ENCODE data around the gene GRID2.
A peak's percentile ranks its signal among the peaks of the same experiment; 100 is the strongest.

Gene GRID2

GRCh38 chr4:92303621-92304027 is at the start of gene GRID2:
Gene GRID2 (plus strand): TSS chr4:92303966.
- DNase-seq (ENCODE audit: low read depth): peak; percentile 33
- no peak within 1 kb of the TSS for H3K4me3 ChIP-seq (ENCODE audit: low read length)
- TF ChIP-seq, protein P1, sequence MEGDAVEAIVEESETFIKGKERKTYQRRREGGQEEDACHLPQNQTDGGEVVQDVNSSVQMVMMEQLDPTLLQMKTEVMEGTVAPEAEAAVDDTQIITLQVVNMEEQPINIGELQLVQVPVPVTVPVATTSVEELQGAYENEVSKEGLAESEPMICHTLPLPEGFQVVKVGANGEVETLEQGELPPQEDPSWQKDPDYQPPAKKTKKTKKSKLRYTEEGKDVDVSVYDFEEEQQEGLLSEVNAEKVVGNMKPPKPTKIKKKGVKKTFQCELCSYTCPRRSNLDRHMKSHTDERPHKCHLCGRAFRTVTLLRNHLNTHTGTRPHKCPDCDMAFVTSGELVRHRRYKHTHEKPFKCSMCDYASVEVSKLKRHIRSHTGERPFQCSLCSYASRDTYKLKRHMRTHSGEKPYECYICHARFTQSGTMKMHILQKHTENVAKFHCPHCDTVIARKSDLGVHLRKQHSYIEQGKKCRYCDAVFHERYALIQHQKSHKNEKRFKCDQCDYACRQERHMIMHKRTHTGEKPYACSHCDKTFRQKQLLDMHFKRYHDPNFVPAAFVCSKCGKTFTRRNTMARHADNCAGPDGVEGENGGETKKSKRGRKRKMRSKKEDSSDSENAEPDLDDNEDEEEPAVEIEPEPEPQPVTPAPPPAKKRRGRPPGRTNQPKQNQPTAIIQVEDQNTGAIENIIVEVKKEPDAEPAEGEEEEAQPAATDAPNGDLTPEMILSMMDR (IDR thresholded peaks at IDR 0.05; ENCODE audit: insufficient read depth, low read depth, low read length, missing control alignments): no peak

DNA sequence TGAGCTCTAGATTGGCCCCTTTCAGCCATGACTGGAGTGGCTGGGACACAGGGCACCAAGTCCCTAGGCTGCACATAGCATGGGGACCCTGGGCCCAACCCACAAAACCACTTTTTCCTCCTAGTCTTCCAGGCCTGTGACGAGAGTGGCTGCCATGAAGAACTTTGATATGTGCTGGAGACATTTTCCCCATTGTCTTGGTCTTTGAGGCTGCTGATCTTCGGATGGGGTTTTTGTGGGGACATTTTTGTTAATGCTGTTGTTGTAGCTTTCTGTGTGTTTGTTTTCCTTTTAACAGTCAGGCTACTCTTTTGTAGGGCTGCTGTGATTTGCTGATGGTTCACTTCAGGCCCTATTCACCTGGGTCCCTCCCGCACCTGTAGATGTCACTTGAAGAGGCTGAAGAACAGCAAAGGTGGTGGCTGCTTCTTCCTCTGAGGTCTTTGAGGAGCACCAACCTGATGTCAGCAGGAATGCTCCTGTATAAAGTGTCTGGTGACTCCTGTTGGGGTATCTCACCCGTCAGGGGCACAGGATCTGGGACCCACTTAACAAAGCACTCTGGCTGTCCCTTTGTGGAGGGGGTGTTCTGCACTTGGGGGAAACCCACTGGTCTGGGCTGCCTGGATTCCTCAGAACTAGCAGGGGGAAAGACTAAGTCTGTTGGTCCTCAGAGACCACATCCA is 49.6 kb upstream of the GRID2 start:
- TF ChIP-seq, protein P1 (IDR thresholded peaks at IDR 0.05; ENCODE audit: insufficient read depth, low read depth, low read length, missing control alignments): no peak
- no peak for DNase-seq (ENCODE audit: low read depth)
- H3K4me3 ChIP-seq (ENCODE audit: low read length): no peak overlapping the region

DNA sequence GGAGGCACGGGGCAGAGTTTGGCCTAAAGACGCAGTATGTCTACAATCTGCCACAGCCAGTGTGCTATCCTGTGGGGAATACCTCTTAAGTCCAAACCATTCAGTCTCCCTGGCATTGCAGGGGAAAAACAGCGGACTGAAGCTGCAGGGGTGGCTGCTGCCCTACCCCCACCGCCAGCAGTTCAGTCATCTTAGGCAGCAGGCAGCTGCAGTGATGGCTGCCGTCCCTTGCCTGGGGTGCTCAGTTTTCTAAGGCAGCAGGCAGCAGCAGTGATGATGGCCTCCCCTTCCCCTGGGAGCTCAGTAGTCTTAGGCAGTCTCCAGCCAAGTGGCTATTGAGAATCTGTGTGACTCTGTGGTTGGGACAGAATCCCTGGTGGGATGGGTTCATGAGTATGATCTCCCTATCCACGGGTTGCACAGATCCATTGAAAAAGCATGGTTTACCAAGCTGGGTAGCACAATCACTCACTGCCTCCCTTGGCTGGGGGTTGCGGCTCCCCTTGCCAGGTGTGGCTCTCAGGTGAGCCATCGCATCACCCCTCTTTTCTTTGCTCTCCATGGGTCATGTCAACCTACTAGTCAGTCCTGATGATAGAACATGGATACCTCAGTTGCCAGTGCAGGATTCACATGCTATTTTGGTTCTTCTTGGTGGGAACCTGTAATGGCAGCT is 48.9 kb upstream of the GRID2 start:
- no peak overlapping the region for H3K4me3 ChIP-seq (ENCODE audit: low read length)
- TF ChIP-seq, protein P1 (IDR thresholded peaks at IDR 0.05; ENCODE audit: insufficient read depth, low read depth, low read length, missing control alignments): no peak
- DNase-seq (ENCODE audit: low read depth): no peak

- TF ChIP-seq, protein P1 (IDR thresholded peaks at IDR 0.05; ENCODE audit: insufficient read depth, low read depth, low read length, missing control alignments): no peak
- no peak overlapping the region for H3K4me3 ChIP-seq (ENCODE audit: low read length)
- no peak for DNase-seq (ENCODE audit: low read depth)
These were observed 47.9 kb upstream of the GRID2 start for GRCh38 chr4:92255920-92256244.

DNA sequence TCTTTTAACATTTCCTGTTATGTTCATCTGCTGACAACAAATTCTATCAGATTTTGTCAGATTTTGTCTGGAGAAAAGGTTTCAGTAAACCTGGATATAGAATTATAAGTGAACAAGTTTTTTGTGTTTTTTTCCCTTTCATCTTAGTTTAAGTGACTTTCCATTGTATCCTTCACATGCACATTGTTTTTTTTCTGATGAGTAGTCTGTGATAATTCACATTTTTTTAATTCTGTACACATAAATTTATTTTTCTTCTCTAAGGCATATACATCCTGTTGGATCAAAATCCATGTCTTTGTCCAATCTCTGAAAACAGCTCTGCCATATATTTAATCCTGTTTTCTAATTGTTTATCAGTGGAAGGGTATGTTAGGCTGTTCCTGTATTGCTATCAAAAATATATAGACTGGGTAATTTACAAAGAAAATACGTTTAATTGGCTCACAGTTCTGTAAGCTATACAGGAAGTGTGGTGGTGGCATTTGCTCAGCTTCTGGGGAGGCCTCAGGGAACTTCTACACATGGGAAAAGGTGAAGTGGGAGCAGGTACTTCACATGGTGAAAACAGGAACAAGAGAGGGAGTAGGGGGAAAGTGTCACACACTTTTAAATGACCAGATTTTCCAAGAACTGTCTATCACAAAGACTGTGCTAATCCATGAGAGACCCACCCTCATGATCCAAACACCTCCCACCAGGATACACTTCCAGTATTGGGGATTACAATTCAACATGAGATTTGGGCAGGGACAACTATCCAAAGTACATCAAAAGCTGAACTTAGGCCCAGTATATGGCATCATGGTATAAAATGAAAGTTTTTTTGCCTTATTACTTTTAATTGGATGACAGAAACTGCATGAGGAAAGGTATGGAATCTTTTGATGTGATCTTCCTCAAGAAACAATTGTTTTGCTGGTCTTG is 45.6 kb upstream of the GRID2 start:
- H3K4me3 ChIP-seq (ENCODE audit: low read length): no peak overlapping the region
- TF ChIP-seq, protein P1 (IDR thresholded peaks at IDR 0.05; ENCODE audit: insufficient read depth, low read depth, low read length, missing control alignments): no peak
- no peak for DNase-seq (ENCODE audit: low read depth)

DNA sequence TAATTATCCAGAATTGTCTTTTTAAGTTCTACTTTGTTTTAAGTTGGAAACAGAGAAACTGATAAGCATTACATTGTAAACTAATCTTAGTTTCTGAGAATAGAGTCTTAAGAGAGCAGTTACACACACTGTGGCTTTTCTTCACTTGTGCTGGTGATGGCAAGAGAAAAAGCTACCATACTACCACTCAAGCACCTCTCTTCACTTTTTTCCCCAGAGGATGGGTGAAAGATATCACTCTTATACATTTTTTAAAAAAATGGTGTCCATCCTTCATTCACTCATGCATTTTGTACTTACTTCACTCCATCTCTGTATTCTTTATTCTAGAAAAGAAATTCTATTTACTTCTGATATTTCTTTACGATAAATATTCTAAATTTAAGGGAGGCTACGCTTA is 42.5 kb upstream of the GRID2 start:
- no peak for DNase-seq (ENCODE audit: low read depth)
- no peak overlapping the region for H3K4me3 ChIP-seq (ENCODE audit: low read length)
- TF ChIP-seq, protein P1 (IDR thresholded peaks at IDR 0.05; ENCODE audit: insufficient read depth, low read depth, low read length, missing control alignments): no peak
